Stimulated activated CD4-positive, alpha-beta T cell treated with anti-CD3 and anti-CD28 coated beads, Interleukin-15, amount 100 ng/mL, for 24 hours (primary cell): Measurements from ENCODE around the gene C1orf122.

Source experiments
- DNase-seq: peaks from one replicate; pipeline ENCODE4 v3.0.0-alpha.2; 2020

C1orf122 gene

GRCh38 chr1:37802439-37802838, 5.2 kb upstream of the C1orf122 start:
- DNase-seq = no peak

- DNase-seq = no peak
Measured at GRCh38 chr1:37807220-37807554, 403 bp upstream of the C1orf122 start.

- peak; percentile 66 for DNase-seq
Measured at GRCh38 chr1:37808369-37809319, 1.1 kb downstream of the C1orf122 start.

- DNase-seq = no peak
Measured at GRCh38 chr1:37809942-37810341, 2.4 kb downstream of the C1orf122 start.

GRCh38 chr1:37811027-37811655, 3.6 kb downstream of the C1orf122 start:
- DNase-seq = peak; percentile 75

GRCh38 chr1:37813529-37814145, 6.0 kb downstream of the C1orf122 start:
- no peak for DNase-seq

- no peak for DNase-seq
Measured at GRCh38 chr1:37814252-37814651, 6.7 kb downstream of the C1orf122 start.

- no peak for DNase-seq
Measured at GRCh38 chr1:37817481-37817880, 9.9 kb downstream of the C1orf122 start.

- no peak for DNase-seq
Measured at GRCh38 chr1:37821481-37821880, 13.9 kb downstream of the C1orf122 start.

GRCh38 chr1:37822906-37823815, 15.6 kb downstream of the C1orf122 start:
- DNase-seq = no peak

- no peak for DNase-seq
Measured at GRCh38 chr1:37824001-37824400, 16.4 kb downstream of the C1orf122 start.

- DNase-seq = no peak
Measured at GRCh38 chr1:37825506-37825905, 17.9 kb downstream of the C1orf122 start.

- DNase-seq = no peak
Measured at GRCh38 chr1:37828410-37829074, 21.0 kb downstream of the C1orf122 start.

GRCh38 chr1:37831109-37831508, 23.5 kb downstream of the C1orf122 start:
- DNase-seq = no peak

- DNase-seq = no peak
Measured at GRCh38 chr1:37831809-37832208, 24.2 kb downstream of the C1orf122 start.

- DNase-seq = no peak
Measured at GRCh38 chr1:37836788-37837187, 29.2 kb downstream of the C1orf122 start.

- DNase-seq = no peak
Measured at GRCh38 chr1:37839676-37840075, 32.1 kb downstream of the C1orf122 start.

- DNase-seq = no peak
Measured at GRCh38 chr1:37840711-37841110, 33.1 kb downstream of the C1orf122 start.

GRCh38 chr1:37841652-37842051, 34.1 kb downstream of the C1orf122 start:
- DNase-seq = no peak

- DNase-seq = no peak
Measured at GRCh38 chr1:37844536-37844935, 36.9 kb downstream of the C1orf122 start.

- no peak for DNase-seq
Measured at GRCh38 chr1:37845049-37845646, 37.6 kb downstream of the C1orf122 start.

GRCh38 chr1:37845786-37846185, 38.2 kb downstream of the C1orf122 start:
- no peak for DNase-seq
